Memory B cell (primary cell): Measurements from ENCODE around the gene CEP95.
"Not testable (repeated sequence)": the region's sequence is repeated elsewhere in the genome, so short reads cannot be mapped to it uniquely, and the experiment has no call there.

Source experiments
- ATAC-seq: fragments of 150-1000 bp; cut with Tn5 transposase; 2 replicates; pipeline ENCODE4 v1.10.0; 2021; ENCODE audit warnings: low read depth, mild to moderate bottlenecking, moderate library complexity
- DNase-seq, 2 donors: peaks; one replicate each; pipeline ENCODE4 v3.0.0; 2022; ENCODE audit warnings: low spot score in 2 of 2
- H3K27ac Mint-ChIP-seq: one replicate; pipeline ENCODE4 v1.8.0; 2022; ENCODE audit warnings: mild to moderate bottlenecking, moderate library complexity, mixed read lengths
- H3K27me3 Mint-ChIP-seq: one replicate; pipeline ENCODE4 v1.8.0; 2022; ENCODE audit warnings: mixed read lengths
- H3K36me3 Mint-ChIP-seq: one replicate; pipeline ENCODE4 v1.8.0; 2022; ENCODE audit warnings: mild to moderate bottlenecking, mixed read lengths
- H3K4me1 Mint-ChIP-seq: one replicate; pipeline ENCODE4 v1.8.0; 2022; ENCODE audit warnings: mixed read lengths
- H3K4me3 Mint-ChIP-seq: one replicate; pipeline ENCODE4 v1.8.0; 2022; ENCODE audit warnings: mild to moderate bottlenecking, moderate library complexity, mixed read lengths
- H3K9me3 Mint-ChIP-seq: one replicate; pipeline ENCODE4 v1.8.0; 2022; ENCODE audit warnings: mixed read lengths

CEP95 gene, protein sequence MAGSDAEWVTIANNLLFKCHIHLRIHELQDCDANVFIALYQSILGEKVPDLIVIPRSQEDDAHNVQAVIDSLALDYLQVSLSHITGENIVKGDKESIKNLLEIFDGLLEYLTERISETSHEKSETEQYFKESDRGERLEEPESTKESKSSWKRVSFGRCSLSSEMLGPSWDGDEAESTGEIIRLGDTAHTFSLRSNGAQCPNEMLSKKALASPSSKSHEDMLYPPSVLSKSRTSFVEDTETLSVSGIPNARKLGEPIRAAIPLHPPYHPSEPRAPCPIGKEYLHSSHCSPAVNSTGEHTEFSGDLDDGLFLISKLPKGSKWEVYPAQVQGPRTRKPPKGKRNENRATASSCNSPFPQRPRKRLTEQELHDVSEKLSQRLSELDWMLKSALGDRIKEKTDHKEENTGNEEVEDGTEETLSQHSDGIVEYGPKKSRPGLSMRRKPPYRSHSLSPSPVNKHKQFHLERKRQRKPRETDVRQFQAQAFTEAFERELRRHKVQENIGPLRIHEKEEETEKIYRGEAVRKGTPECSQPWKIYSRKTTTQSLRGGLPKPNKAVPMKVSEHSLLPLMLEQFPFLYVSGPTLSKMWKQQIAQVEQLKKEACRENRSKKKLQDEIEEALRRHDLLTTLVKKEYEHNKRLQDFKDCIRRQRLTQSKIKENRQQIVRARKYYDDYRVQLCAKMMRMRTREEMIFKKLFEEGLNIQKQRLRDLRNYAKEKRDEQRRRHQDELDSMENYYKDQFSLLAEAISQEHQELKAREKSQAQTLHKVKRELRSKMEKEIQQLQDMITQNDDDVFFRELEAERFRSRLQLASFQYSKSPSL

DNA sequence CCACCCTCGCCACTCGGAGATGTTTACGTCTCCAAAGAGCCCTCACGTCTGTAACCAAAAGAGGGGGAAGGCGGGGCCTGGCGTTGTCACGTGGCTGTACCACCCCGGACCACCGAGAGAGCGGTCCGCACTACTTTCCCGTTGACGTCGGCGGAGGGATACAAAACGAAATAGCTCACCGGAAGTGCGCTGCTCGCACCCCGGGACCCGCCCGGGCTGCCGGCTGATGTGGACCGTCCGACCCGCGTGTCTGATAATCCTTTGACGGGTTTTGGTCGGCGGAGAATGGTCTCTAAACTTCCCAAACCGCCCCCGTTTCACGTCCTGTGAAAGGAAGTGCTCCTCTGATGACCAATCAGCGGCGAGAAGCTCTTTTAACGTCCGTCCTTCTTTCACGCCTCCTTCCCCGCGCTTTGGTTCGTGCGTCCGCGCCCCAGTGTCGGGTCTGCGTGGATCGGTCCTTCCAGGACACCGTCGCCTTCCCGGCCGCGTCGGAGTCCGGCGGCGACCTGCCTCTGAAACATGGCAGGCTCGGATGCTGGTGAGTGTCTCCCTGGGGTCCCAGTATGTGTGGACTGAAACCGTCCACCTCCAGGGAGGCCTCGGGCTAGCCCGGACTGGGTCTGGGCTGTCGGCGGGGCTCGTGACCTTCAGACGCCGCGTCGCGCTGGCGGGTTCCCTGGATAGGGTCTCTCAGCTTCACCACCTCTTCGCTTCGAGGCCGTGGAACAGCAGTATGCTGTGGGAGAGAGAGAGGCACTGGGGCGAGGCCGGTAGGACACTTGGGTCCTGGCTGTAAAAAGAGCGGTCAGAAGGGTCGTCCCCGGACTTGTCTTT is at the start of gene CEP95:
Gene CEP95 (plus strand): TSS at position 402 of the 837 bp plus-strand sequence. CDS start 121 bp downstream, at position 523.
- Mint-ChIP-seq H3K4me3 (peak within 1 kb of the TSS; percentile 100), H3K27me3 (no peaks in the 10 kb centered on the region), H3K4me1 (peaks cover 34% of the 10 kb centered on the region), H3K9me3 (no peaks in the 10 kb centered on the region), H3K27ac (peak within 1 kb of the TSS; percentile 100), H3K36me3 (peaks cover 45% of the 10 kb centered on the region)
- peak; percentile 95 to 96 for DNase-seq
- peak; percentile 63 for ATAC-seq

DNA sequence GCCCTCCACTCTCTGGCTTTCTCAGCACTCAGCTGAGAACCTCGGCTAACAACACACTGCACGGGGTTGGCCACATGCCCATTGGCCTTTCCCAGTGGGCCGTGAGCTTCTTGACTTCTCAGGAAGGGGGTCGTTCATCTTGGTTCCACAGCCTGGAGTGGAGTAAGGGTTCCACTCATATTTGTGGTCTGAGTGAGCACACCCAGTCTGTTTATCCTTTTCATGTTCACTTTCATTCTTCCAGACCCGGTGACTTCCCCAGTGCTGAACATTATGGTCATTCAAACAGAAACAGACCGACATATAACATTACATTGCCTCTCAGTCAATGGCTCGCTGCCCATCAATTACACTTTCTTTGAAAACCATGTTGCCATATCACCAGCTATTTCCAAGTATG is 49.6 kb upstream of the CEP95 start:
- ATAC-seq (no peak), DNase-seq (no peak)
- H3K27ac Mint-ChIP-seq = peak overlapping the region; percentile 20
- H3K9me3 Mint-ChIP-seq = no peaks in the 10 kb centered on the region
- no peaks in the 10 kb centered on the region for H3K27me3 Mint-ChIP-seq
- H3K4me3 Mint-ChIP-seq = peak overlapping the region; percentile 34
- H3K36me3 Mint-ChIP-seq = peaks cover 24% of the 10 kb centered on the region
- peaks cover 31% of the 10 kb centered on the region for H3K4me1 Mint-ChIP-seq

DNA sequence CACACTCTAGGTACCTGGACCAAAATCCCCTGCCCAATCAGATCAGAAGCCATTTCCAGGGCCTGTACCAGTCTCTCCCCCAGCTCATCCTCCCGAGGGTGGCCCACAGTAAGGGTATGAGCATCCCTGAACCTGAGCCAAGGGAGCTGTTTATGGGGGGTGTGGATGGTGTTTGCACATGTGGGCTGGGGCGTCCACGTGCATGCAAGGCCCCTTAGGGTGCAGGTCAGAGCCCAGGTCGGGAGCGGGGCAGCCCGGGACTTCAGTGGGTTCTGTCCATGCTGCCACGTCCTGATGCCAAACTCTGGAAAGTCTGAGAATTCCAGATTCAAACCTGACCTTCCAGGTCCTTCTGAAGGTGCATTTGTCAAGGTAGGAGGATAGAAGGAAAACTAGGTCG is 48.0 kb upstream of the CEP95 start:
- H3K27ac Mint-ChIP-seq = no peak overlapping the region
- no peaks in the 10 kb centered on the region for H3K9me3 Mint-ChIP-seq
- H3K4me3 Mint-ChIP-seq = peak overlapping the region; percentile 46
- H3K27me3 Mint-ChIP-seq = no peaks in the 10 kb centered on the region
- H3K36me3 Mint-ChIP-seq = peaks cover 19% of the 10 kb centered on the region
- ATAC-seq = no peak
- DNase-seq = no peak
- H3K4me1 Mint-ChIP-seq = peaks cover 29% of the 10 kb centered on the region

DNA sequence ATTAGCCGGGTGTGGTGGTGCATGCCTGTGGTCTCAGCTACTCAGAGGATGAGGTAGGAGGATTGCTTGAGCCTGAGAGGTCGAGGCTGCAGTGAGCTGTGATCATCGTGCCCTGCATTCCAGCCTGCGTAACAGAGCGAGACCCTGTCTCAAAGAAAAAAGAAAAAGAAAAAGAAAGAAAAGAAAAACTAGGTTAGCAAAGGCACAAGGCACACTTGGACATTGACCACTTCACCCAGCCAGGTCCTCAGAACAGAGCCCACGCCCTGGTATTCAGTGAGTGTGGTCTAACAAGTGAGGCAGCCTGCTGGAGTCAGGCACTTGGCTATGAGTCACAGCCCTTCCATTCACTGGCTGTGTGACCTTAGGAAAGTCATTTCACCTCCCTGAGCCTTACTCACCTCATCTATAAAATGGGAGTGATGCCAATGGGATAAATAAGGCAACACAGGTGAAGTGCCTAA is 47.5 kb upstream of the CEP95 start:
- no peak overlapping the region for H3K27ac Mint-ChIP-seq
- ATAC-seq (no peak), DNase-seq (no peak)
- H3K9me3 Mint-ChIP-seq = no peaks in the 10 kb centered on the region
- H3K27me3 Mint-ChIP-seq = no peaks in the 10 kb centered on the region
- no peak overlapping the region for H3K4me3 Mint-ChIP-seq
- H3K4me1 Mint-ChIP-seq = peaks cover 29% of the 10 kb centered on the region
- peaks cover 18% of the 10 kb centered on the region for H3K36me3 Mint-ChIP-seq

DNA sequence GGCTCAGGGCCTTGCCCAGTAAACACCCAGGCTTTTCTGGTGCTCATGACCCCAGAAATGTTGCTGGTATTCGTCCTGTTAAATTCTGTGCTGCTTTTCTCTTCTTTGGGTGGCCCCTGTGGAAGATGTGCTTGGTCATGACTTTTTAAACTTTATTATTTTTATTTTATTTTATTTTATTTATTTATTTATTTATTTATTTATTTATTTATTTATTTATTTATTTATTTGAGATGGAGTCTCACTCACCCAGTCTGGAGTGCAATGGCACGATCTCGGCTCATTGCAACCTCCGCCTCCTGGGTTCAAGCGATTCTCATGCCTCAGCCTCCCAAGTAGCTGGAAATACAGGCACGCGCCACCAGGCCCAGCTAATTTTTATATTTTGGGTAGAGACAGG is 47.0 kb upstream of the CEP95 start:
- peaks cover 25% of the 10 kb centered on the region for H3K4me1 Mint-ChIP-seq
- not testable (repeated sequence) for H3K27ac Mint-ChIP-seq, H3K4me3 Mint-ChIP-seq, H3K27me3 Mint-ChIP-seq, ATAC-seq, DNase-seq, H3K9me3 Mint-ChIP-seq
- H3K36me3 Mint-ChIP-seq = peaks cover 16% of the 10 kb centered on the region

DNA sequence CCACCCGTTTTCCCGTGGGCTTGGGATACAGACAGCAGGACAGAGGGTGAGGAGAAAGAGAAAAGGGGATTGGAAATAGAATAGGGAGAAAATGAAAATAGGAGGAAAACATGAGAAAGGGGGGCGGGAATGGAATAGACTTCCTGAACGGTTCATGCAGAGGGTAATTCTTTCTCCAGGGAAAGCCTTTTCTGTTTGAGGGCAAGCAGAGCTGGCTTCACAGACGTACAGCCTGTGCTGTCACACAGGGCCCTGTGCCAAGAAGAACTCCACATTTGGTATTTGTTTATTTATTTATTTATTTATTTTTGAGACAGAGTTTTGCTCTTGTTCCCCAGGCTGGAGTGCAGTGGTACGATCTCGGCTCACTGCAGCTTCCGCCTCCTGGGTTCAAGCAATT is 45.8 kb upstream of the CEP95 start:
- DNase-seq = no peak
- no peaks in the 10 kb centered on the region for H3K9me3 Mint-ChIP-seq
- no peak overlapping the region for H3K4me3 Mint-ChIP-seq
- peaks cover 16% of the 10 kb centered on the region for H3K36me3 Mint-ChIP-seq
- ATAC-seq = no peak
- H3K27ac Mint-ChIP-seq = no peak overlapping the region
- H3K27me3 Mint-ChIP-seq = no peaks in the 10 kb centered on the region
- peaks cover 21% of the 10 kb centered on the region for H3K4me1 Mint-ChIP-seq

DNA sequence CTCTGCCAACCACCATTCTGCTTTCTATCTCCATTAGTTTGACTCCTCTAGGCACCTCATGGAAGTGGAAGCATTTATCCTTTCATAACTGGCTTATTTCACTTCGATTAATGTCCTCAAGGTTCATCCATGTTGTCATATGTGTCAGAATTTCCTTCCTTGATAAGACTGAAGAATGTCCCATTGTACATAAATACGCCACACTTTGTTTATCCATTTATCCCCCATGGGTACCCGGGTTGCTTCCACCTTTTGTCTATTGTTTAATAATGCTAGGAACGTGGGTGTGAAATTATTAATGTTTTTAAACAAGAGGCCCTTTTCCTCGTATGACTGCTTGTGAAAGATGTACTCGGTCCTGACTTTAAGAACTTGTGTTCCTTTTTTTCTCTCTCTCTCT is 45.0 kb upstream of the CEP95 start:
- DNase-seq (no peak), ATAC-seq (no peak)
- no peaks in the 10 kb centered on the region for H3K27me3 Mint-ChIP-seq
- no peak overlapping the region for H3K4me3 Mint-ChIP-seq
- H3K4me1 Mint-ChIP-seq = peaks cover 18% of the 10 kb centered on the region
- peaks cover 14% of the 10 kb centered on the region for H3K36me3 Mint-ChIP-seq
- H3K27ac Mint-ChIP-seq = no peak overlapping the region
- H3K9me3 Mint-ChIP-seq = no peaks in the 10 kb centered on the region

DNA sequence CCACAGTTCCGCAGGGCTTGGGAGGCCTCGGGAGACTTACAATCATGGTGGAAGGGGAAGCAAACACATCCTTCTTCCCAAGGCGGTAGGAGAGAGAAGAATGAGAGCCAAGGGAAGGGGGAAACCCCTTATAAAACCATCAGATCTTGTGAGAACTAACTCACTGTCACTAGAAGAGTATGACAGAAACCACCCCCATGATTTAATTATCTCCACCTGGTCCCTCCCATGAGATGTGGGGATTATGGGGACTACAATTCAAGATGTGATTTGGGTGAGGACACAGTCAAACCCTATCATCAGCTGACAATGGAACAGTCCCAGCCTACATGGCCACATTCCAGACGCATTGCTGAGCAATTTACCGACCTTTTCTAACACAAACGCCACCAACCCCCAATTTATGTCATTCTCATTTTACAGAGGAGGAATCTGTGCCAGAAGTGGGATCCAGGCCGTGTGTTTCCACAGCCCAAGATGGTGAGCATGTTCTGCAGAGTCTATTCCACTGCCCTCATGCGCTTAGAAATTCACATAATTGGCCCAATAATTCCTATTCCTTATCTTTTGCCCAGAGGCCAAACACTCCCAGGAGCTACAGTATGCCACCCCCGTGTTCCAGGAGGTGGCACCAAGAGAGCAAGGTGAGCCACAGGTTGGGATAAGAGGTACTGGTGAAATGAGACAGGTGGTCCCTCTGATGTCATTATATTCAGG is 40.6 kb upstream of the CEP95 start:
- H3K36me3 Mint-ChIP-seq = peaks cover 17% of the 10 kb centered on the region
- no peaks in the 10 kb centered on the region for H3K27me3 Mint-ChIP-seq
- peaks cover 3% of the 10 kb centered on the region for H3K4me1 Mint-ChIP-seq
- ATAC-seq (no peak), DNase-seq (no peak)
- H3K9me3 Mint-ChIP-seq = no peaks in the 10 kb centered on the region
- no peak overlapping the region for H3K27ac Mint-ChIP-seq
- no peak overlapping the region for H3K4me3 Mint-ChIP-seq

DNA sequence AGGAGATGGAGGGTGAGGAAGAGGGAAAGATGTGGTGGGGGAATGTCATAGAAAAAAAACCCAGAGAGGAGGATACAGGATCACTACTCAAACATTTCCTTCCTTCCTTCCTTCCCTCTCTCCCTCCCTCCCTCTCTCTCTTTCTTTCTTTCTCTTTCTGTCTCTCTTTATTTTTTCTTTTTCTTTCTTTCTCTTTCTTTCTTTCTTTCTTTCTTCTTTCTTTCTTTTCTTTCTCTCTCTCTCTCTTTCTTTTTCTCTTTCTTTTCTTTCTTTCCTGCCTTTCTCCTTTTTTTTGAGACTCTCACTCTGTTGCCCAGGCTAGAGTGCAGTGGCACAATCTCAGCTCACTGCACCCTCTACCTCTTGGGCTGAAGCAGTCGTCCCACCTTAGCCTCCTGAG is 39.9 kb upstream of the CEP95 start:
- H3K27me3 Mint-ChIP-seq, H3K4me1 Mint-ChIP-seq, H3K4me3 Mint-ChIP-seq, ATAC-seq, H3K9me3 Mint-ChIP-seq, DNase-seq: not testable (repeated sequence)
- Mint-ChIP-seq H3K27ac (peak overlapping the region; percentile 10), H3K36me3 (peaks cover 18% of the 10 kb centered on the region)

DNA sequence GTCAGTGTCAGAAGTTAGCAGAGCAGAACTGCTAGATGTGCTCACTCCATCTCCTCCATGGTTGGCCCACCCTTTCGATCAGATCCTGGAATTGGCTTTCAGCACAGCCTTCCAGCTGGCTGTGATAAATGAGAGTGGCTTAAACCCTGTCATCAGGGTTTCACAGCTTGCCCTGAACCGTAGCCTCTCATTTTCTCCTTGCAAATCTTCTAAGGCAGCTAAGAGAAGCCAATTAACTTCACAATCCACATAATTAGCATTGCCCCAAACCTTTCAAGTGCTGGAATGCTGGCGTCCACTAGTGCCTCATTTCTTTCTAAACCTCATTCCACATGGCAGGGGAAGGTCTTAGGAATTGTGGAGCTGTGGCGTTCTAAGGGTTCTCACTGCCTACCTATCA is 36.2 kb upstream of the CEP95 start:
- Mint-ChIP-seq H3K4me1 (no peaks in the 10 kb centered on the region), H3K36me3 (peaks cover 21% of the 10 kb centered on the region), H3K4me3 (no peak overlapping the region), H3K27ac (no peak overlapping the region), H3K27me3 (no peaks in the 10 kb centered on the region), H3K9me3 (no peaks in the 10 kb centered on the region)
- ATAC-seq (no peak), DNase-seq (no peak)

DNA sequence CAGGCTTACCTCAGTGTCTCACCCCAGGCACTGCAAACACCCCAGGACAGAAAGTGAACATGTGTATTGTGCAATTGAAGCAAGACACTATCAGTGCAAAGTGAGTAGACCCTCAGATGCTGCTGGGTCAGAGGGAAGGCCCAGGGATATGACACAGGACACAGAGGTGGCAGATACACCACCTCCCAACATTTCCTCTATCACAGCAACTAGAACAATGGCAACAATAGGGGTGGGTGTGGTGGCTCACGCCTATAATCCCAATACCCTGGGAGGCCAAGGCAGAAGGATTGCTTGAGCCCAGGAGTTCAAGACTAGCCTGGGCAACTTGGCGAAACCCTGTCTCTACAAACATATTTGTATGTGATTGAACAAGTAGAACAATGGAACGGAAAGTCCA is 35.3 kb upstream of the CEP95 start:
- Mint-ChIP-seq H3K27ac (no peak overlapping the region), H3K27me3 (no peaks in the 10 kb centered on the region), H3K4me3 (no peak overlapping the region), H3K4me1 (no peaks in the 10 kb centered on the region), H3K9me3 (no peaks in the 10 kb centered on the region), H3K36me3 (peaks cover 21% of the 10 kb centered on the region)
- DNase-seq (no peak), ATAC-seq (no peak)

DNA sequence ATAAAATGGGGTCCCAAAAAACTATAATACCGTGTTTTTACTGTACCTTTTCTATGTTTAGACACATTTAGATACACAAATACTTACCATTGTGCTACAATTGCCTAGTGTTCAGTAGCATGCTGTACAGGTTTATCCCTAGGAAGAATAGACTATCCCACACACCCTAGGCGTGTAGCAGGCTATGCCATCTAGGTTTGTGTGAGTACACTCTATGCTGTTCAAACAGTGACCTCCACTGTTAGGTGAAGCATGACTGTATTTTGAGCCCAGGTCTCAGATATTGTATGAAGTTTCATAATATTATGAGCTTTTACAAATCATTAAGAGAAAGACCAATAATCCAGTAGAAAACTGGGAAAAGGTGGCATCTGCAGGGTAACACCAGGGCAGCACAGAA is 34.2 kb upstream of the CEP95 start:
- H3K4me1 Mint-ChIP-seq = no peaks in the 10 kb centered on the region
- no peak overlapping the region for H3K4me3 Mint-ChIP-seq
- DNase-seq = no peak
- no peak overlapping the region for H3K27ac Mint-ChIP-seq
- H3K27me3 Mint-ChIP-seq = no peaks in the 10 kb centered on the region
- ATAC-seq = no peak
- peaks cover 21% of the 10 kb centered on the region for H3K36me3 Mint-ChIP-seq
- H3K9me3 Mint-ChIP-seq = no peaks in the 10 kb centered on the region

DNA sequence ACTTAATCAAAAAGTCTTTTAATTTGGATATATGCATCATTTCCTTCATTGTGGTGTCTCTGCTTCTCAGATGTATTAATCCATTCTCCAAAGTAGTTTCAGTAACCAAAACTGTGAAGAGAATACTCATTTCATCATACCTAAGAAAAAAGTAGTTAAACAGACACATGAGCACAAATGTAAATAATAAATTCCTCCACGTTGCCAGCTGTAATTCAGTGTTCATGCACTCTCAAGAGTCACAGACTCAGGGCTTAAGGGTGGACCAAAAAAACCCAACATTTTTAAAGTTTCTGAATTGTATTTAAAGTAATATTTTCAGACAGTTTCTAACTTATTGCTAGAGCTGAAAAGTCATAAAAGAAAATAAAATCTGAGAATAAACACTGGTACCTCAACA is 28.9 kb upstream of the CEP95 start:
- ATAC-seq (no peak), DNase-seq (no peak)
- Mint-ChIP-seq H3K27ac (peak overlapping the region; percentile 68), H3K36me3 (peaks cover 12% of the 10 kb centered on the region), H3K9me3 (no peaks in the 10 kb centered on the region), H3K4me1 (peaks cover 2% of the 10 kb centered on the region), H3K4me3 (no peak overlapping the region), H3K27me3 (no peaks in the 10 kb centered on the region)
